Suppressor macrophage treated with lipopolysaccharide for 4 hours (primary cell): ENCODE data around the gene PUS1.

Experiments
- DNase-seq: peaks from one replicate; pipeline ENCODE4 v3.0.0-alpha.2; 2020

The PUS1 gene

DNA sequence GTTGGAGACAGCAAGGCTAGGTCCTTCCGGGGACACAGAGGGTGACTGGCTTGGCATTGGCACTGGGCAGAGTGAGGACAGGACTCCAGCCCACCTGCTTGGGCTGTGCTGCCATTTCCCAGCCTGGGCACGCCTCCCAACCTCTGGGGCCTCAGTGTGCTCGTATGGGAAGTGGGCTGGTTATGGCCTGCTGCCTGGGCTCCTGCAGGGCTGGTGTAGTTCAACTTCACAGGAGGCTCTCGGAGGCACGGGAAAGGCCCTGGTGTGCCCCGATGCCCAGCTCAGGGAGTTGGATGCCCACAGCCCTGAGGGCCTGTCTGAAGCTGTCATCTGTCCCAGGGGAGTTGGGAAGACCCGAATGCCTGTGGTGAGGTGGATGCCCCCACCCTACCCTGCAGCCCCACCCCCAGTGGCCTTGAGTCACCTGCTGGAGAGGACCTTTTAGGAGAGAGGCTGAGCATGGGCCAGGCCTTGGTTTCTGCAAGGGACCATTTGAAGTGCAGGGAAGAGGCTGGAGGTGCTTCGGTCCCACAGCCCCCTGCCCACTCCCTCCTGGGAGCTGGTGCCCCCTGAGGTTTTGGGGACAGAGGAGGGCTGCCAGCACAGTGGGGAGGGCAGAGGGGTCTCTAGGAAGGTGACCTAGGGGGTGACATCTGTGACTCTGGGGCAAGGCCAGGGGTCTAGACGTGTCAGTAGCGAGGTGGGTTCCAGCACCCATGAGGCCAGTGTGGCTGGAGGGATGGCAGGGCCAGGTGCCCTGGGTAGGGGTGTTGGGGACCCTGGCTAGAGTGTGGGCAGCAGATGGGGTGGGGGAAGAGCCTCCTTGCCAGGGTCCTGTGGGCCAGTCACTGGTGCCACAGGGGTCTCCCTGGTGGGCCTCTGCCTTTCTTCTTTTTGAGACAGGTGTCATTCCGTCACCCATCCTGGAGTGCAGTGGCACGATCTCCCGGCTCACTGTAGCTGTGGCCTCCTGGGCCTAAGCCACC lies 25.5 kb upstream of the PUS1 start:
- no peak for DNase-seq

DNA sequence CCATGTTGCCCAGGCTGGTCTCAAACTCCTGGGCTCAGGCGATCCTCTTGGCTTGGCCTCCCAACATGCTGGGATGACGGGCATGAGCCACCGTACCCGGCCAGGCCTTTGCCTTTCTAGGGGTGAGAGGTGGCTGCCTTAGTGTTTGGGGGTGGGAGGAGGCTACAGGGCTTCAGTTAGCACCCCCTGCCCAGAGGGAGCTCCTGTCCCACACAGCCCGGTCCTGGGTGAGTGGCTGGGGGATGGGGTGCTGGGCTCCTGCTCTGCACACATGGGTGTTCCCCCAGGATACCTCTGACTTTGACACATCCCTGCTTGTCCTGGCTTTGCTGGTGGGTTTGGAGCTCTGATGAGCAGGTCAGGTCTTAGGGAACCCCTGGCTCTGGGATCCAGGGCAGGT lies 24.7 kb upstream of the PUS1 start:
- DNase-seq, result no peak

DNA sequence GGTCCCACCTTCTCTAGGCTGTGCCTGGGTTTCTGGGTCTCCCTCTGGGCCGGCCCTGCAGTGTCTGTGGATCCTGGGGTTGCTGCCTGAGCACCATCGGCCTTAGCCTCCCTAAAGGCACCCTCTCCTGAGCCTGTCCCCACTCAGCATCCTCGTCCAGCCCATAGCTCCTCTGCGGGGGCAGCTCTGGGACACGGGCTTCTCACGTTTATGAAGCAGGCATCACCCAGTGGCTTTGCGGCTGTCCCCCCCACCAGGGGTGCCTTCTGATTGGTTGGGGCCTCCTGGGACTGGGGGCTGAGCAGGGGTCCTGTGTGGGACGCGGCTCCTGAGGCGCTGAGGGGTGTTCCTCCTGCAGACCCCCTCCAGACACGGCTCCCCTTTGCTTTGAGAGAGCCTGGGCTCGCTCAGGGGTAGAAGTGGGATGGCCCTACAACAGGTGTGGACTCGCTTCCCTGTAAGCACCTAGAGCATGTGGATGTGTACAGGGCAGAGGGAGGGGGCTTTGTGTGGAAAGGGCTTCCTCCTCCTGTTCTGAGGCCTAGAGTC lies 23.9 kb upstream of the PUS1 start:
- DNase-seq, result no peak

GRCh38 chr12:131905630-131906091 lies 23.4 kb upstream of the PUS1 start:
- no peak for DNase-seq

DNA sequence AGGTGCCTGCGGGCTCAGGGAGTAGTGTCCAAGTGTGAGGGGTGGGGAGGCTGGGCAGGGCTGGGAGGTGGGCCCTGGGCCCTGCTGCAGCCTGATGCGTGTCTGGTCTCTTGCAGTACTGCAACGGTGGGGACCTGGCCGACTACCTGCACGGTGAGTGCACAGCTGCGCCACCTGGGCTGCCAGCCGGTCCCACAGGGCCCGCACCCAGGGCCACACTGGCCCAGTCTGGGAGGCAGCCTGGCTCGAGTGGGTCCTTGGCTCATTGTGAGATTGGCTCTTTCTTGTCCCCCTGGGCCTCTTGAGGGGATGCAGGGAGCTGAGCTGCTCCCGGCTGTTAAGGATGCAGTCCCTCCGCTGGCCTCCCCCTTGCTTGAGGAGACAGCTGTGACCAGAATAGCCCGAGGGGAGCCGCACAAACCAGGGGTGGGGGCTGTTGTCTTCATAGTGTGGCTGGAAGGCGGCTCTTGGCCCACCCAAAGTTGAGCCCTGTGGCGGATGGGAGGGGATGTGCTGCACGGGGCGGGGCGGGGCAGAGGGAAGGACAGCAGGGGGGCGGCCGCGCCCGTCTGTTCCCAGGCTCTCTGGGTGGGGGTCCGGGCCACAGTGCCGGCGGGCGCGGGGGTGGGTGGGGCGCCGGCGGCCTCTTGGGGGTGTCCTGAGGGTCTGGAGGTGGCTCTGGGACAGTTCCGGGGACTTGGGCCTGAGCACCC lies 21.5 kb upstream of the PUS1 start:
- no peak for DNase-seq

- DNase-seq, result no peak
These were observed 20.7 kb upstream of the PUS1 start for GRCh38 chr12:131908092-131909080.

GRCh38 chr12:131909081-131909751 lies 19.9 kb upstream of the PUS1 start:
- DNase-seq, result no peak

GRCh38 chr12:131909752-131910219 lies 19.3 kb upstream of the PUS1 start:
- DNase-seq, result no peak

DNA sequence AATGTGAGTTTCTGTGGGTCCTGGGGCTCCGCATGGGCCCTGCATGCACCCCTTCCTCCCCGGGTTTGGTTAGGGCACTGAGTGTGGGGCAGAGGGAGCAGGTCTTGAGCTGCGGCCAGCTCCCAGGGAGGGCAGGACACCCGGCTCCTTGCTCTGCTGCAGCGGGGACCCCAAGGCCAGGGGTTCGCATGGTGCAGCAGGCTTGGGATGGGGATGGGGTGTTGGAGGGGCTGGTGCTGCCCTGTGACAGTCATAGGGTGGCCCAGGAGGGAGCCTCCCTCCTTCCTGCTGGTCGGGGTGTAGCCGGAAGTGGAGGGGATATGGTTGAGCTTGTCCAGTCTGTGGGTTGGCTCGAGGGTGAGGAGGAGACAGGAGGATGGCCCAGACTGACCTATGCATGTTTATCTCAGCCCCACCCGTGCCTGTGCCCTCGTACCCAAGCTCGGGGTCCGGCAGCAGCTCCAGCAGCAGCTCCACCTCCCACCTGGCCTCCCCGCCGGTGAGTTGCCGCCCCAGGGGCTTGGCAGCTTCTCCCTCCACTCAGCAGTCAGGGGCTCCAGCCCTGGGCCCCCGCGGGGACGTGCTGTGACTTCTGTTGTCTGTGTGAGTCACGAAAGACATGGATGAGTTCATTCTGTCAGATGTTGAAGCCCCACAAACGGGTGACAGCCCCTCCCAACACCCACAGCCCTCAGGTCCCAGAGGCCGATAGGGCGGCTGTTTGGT lies 18.6 kb upstream of the PUS1 start:
- no peak for DNase-seq

DNA sequence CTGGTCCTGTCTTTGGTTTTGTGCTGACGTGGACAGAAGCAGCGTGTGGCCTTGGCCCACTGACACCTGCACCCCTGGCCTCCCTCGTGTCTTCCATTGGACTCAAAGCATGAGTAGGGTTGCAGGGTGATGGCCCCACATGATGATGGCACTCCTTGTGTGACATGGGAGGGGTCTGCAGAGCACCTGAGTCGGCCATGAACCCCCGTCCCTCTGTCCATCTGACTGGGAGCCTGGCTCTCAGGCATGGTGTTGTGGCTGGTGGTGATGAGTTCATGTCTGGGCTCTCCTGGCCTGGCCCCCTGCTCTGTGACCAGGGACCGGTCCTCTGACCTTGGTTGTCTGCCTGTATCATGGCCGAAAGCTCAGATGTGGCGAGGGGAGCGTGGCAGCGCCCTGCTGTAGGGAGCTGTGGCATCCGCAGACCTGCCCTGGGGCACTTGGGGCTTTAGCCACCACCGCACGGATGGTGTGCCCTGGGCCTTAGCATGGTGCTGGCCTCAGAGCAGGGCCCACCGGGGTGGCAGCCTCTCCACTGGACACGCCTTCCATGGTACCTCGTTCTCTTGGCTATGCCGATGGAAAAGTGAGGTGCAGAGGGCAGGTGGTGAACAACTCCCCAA lies 17.9 kb upstream of the PUS1 start:
- DNase-seq, result no peak

- DNase-seq, result no peak
These were observed 17.1 kb upstream of the PUS1 start for GRCh38 chr12:131911851-131912477.

- no peak for DNase-seq
These were observed 16.4 kb upstream of the PUS1 start for GRCh38 chr12:131912518-131913274.

DNA sequence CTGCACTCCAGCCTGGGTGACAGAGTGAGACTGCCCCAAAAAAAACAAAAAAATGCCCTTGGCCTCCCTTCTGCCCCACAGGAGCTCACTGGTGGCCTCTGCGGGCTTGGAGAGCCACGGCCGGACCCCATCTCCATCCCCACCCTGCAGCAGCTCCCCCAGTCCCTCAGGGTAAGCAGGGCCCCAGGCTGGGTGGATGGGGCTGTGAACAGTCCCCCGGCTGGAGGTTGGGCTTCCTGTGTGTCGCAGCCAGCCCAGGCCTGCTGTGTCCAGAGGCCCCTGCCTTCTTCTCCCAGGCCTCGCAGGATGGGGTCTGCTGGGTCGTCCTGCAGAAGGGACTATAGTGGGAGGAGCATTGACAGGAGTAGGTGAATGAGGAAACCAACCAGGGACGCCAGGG lies 15.4 kb upstream of the PUS1 start:
- no peak for DNase-seq

- DNase-seq, result no peak
These were observed 14.8 kb upstream of the PUS1 start for GRCh38 chr12:131914179-131914702.

DNA sequence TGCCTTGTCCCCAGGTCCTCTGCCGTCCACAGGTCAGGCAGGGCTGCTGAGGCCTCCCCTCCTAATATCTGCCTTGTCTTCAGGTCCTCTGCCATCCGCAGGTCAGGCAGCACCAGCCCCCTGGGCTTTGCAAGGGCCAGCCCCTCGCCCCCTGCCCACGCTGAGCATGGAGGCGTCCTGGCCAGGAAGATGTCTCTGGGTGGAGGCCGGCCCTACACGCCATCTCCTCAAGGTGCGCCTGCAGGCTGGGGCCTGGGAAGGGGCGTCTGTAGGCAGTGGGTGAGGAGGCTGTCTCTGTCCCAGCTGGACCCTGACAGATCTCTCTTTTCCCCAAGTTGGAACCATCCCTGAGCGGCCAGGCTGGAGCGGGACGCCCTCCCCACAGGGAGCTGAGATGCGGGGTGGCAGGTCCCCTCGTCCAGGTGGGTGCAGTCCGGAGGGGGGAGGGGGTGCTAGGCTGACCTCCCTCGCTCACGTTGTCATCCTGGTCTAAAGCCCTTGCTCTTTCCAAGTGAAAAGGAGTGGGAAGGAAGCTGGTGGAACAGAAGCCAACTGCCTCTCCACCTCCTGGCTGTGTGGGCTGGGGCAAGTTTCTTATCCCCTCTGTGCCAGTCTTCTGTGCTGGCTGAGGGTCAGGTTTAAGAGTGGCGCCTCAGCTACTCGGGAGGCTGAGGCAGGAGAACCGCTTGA lies 13.9 kb upstream of the PUS1 start:
- DNase-seq, result no peak

DNA sequence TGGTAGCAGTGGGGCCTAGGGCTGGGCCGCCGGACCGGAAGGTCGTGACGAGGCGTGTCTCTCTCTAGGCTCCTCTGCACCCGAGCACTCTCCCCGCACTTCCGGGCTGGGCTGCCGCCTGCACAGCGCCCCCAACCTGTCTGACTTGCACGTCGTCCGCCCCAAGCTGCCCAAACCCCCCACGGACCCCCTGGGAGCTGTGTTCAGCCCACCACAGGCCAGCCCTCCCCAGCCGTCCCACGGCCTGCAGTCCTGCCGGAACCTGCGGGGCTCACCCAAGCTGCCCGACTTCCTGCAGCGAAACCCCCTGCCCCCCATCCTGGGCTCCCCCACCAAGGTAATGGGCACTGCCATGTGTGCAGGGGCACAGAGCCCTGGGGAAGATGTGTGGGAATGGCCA lies 13.3 kb upstream of the PUS1 start:
- no peak for DNase-seq

GRCh38 chr12:131916306-131917138 lies 12.6 kb upstream of the PUS1 start:
- no peak for DNase-seq
